Ovary (tissue), 3 donors: ENCODE results near the gene PIK3R5.

Experiments used
- CTCF ChIP-seq, 3 donors: fragments of 450-650 bp in 2 of 3; fragments of 200-600 bp in 1 of 3; IDR thresholded peaks; one replicate each; pipeline versions ENCODE4 v1.5.1 to v1.8.0; 2016 to 2022; ENCODE audit warnings: antibody characterized with exemption in 3 of 3, mild to moderate bottlenecking in 1 of 3
- EP300 ChIP-seq: sonication (generic); formaldehyde crosslinking; IDR thresholded peaks from one replicate; pipeline ENCODE4 v1.6.1; 2017; ENCODE audit warnings: antibody characterized with exemption
- donor health status: DM: no; HTN: no; CAD: no.

GRCh38 chr17:8905331-8905730 lies 60.2 kb downstream of the PIK3R5 start:
- TF ChIP-seq CTCF (IDR thresholded peaks at IDR 0.05) (no peak), EP300 (no peak)
